RWPE1 (cell line): ENCODE results near the gene GGA1.

Experiments
- CTCF ChIA-PET: fragments of 350-600 bp; sonication (Branson Sonifier 250); formaldehyde crosslinking; extraction: SDS; loops from one replicate; lab custom pipeline; 2021; lab: Yijun Ruan, JAX
- POLR2A ChIA-PET: fragments of 400-600 bp; formaldehyde crosslinking; extraction: SDS; loops from one replicate; lab custom pipeline; 2020; ENCODE audit warnings: antibody characterized with exemption; ENCODE audit not compliant: low non-redundant PET; lab: Yijun Ruan, JAX
- DNase-seq: peaks from one replicate; pipeline ENCODE4 v3.0.0; 2012; ENCODE audit warnings: low spot score
- H3K27ac ChIP-seq: fragments of 450-650 bp; 2 replicates; pipeline ENCODE4 v1.5.1; 2017
- TF ChIP-seq, protein P1 (sequence below): fragments of 450-650 bp; conservative IDR thresholded peaks from 2 replicates; pipeline ENCODE4 v1.5.1; 2017; ENCODE audit warnings: low read depth, mild to moderate bottlenecking

The GGA1 gene

DNA sequence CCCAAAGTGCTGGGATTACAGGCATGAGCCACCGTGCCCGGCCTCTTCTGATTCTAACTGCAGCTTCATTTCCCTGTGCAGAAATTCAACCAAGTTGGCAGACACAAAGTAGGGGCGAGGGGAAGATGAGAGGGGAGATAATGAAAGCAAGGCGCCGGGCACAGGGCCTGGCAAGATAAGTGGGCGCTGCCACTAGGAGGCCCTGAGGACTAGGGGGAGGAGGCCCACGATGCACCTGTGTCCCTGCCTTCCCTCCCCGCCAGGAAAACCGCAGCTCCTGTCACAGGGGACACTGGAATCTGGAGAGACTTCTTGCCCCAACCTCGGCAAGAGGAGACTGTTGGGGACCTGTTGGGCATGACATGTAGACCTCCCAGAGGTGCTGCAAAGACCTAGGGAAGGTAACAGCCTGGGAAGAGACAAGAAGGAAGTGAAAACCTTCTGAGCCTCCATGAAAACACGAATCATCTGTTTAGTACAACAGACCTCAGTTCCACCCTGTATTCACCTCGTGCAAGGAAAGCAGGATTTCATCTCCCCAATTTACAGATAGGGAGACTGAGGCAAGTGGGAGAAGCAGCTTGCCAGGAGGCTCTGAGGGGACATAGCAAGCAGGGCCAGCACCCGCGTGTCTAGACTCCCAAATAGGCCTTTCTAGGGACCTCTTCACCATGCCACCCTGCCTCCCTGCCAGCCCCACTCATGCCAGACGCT is 63.7 kb downstream of the GGA1 start:
- CTCF ChIA-PET, result no interaction called here
- peak overlapping the region; percentile 98 for H3K27ac ChIP-seq
- POLR2A ChIA-PET, result no interaction called here
- no peak for DNase-seq
- TF ChIP-seq, protein P1, sequence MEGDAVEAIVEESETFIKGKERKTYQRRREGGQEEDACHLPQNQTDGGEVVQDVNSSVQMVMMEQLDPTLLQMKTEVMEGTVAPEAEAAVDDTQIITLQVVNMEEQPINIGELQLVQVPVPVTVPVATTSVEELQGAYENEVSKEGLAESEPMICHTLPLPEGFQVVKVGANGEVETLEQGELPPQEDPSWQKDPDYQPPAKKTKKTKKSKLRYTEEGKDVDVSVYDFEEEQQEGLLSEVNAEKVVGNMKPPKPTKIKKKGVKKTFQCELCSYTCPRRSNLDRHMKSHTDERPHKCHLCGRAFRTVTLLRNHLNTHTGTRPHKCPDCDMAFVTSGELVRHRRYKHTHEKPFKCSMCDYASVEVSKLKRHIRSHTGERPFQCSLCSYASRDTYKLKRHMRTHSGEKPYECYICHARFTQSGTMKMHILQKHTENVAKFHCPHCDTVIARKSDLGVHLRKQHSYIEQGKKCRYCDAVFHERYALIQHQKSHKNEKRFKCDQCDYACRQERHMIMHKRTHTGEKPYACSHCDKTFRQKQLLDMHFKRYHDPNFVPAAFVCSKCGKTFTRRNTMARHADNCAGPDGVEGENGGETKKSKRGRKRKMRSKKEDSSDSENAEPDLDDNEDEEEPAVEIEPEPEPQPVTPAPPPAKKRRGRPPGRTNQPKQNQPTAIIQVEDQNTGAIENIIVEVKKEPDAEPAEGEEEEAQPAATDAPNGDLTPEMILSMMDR, result no peak

DNA sequence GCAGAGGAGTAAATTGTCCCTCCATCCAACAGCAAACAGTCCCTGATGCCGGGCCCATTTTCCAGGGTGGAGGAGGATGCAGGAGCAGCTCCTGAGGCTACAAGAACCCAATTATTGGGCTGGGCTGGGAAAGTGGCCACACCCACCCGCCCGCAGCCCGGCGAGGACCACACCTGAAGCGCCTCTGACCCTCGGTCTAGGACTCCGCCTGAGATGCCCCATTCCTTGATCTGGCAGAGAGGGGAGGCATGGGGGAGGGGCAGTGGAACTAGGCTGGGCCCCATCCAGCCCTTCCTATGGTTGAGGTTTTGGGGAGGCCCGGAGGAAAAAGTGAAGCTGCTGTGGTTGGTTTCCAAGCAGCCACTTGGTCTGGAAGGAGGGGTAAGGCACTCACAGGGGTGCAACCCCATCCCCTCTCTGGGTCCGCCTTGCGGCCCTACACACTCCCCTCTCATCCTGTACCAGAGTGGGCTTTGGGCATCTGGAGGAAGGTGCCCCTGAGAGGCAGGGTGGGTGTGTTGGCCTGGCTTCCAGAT is 64.4 kb downstream of the GGA1 start:
- TF ChIP-seq, protein P1, result no peak
- DNase-seq, result no peak
- ChIA-PET POLR2A (no interaction called here), CTCF (no interaction called here)
- H3K27ac ChIP-seq, result peak overlapping the region; percentile 98

DNA sequence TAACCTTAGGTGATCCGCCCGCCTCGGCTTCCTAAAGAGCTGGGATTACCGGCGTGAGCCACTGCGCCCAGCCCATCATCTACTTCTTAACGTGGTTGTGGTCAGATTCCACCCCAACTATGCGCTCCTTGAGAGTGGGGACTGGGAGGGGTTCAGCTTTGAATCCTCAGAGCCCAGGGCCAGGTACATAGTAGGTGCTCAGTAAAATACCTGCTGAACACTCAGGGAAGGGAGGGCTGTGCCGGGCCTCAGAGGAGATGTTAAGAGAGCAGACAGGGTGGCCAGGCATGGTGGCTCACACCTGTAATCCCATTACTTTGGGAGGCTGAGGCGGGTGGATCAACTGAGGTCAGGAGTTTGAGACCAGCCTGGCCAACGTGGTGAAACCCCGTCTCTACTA is 65.6 kb downstream of the GGA1 start:
- CTCF ChIA-PET, result no interaction called here
- DNase-seq, result no peak
- TF ChIP-seq, protein P1, result no peak
- H3K27ac ChIP-seq, result peak overlapping the region; percentile 98
- POLR2A ChIA-PET, result no interaction called here

DNA sequence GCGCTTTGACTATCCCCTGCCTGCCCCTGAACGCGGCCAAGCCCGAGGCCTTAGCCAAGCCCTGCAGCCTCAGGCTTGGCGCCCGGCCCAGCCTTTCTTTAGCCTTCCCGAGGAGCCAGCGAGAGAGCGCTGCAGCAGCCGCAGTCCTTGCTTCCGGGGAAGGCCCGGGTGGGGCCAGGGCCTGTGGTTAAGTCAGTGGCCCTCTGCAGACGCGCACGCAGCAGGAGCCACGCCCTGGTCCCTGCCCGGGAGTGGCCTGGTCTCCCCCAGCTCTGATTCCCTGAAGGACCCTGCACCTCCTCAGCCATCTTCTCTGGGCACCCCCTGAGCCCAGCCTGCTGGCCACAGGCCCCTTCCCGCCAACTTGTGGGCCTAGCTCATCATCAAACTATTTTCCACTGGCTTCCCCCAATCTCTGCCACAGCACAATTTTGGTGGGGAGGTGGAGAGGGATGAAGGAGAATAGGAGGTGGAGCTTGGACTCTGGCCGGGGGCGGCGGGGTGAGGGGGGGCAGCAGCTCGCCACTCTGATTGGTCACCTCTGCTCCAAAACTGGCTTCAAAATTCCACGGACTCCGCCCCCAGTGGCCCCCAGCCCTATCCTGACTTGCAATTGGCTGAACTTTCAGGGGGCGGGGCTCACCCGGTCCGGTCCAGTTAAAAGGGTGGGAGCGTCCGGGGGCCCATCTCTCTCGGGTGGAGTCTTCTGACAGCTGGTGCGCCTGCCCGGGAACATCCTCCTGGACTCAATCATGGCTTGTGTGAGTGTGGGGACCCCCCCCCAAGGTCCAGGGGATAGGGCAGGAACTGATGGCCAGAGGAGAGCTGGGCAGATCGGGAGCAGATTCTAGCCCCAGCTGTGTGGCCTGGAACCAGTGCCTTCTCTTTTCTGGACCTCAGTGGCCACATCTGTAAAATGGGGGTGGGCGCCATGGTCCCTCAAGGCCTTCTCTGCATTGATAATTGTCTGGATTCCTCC is 66.6 kb downstream of the GGA1 start, which contains the start of gene LGALS1:
TSS of gene LGALS1 (plus strand) at position 686 of the 979 bp plus-strand sequence. CDS start at position 753, 67 bp downstream.
- POLR2A ChIA-PET, result interaction anchor here (0.7 to 0.8 kb wide), 2 partner anchors 13 to 17 kb away, joined by 3 read pairs; partner anchors contain the start of gene PDXP
- H3K27ac ChIP-seq, result peak within 1 kb of the TSS; percentile 98
- CTCF ChIA-PET, result interaction anchor here (0.9 kb wide), 1 partner anchor 32 kb away, joined by 3 read pairs; no protein-coding TSS in a partner anchor
- TF ChIP-seq, protein P1, result no peak
- DNase-seq, result peak; percentile 92

DNA sequence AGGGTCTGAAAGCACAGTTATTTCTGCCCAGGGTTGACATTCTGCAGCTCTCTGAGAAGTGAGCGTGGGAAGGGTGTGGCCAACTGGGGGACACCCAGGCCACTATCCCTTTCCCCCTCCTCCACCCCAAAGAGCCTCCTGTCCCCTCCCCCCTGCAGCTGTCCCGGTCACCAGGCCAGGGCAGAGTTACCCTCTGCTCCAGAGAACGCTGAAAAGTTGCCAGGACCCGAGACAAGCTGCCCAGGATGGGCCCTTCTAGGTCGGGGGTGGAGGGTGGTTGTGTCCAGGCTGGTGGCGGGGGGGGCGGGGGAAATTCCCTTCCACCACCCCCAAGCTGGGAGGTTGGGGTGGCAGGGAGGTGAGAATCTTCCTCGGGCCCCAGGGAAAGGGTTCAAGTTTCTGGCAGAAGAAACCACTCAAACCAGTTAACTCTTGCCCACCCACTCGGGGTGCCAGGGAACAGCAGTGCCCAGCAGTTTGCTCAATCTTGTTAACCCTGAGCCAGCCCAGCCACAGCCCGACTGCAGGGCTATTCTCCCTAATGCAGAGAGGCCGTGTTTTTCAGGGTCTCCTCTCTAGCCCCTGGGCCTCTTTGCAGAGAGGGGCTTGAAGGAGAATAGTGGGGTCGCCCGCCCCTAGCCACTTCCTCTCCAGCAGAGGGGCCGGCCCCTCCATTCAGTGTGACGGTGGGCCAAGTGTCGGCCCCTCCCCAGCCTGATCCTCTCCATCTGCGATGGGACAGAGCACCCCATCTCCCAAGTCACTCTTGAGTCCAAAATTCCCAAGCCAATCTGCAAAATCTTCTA is 67.5 kb downstream of the GGA1 start:
- TF ChIP-seq, protein P1, result no peak
- peak overlapping the region; percentile 98 for H3K27ac ChIP-seq
- ChIA-PET CTCF (no interaction called here), POLR2A (interaction anchor here (0.6 to 0.8 kb wide), 3 partner anchors 14 to 54 kb away, joined by 3 to 4 read pairs (median 3); partner anchors contain the start of gene PDXP)
- DNase-seq, result no peak
